ENCODE measurements around the gene C14orf180.
"Not testable (repeated sequence)": the region's sequence is repeated elsewhere in the genome, so short reads cannot be mapped to it uniquely, and the experiment has no call there.

The C14orf180 gene

GRCh38 chr14:104624939-104625338 is 45.4 kb downstream of the C14orf180 start:
- DNase-seq: no peak

GRCh38 chr14:104632781-104633180 is 53.2 kb downstream of the C14orf180 start:
- DNase-seq: no peak

- no peak for DNase-seq
Measured at GRCh38 chr14:104633276-104634137, 53.9 kb downstream of the C14orf180 start.

- DNase-seq: no peak
Measured at GRCh38 chr14:104634138-104634760, 54.7 kb downstream of the C14orf180 start.

GRCh38 chr14:104634886-104635570 is 55.5 kb downstream of the C14orf180 start:
- DNase-seq: no peak

GRCh38 chr14:104635717-104636116 is 56.2 kb downstream of the C14orf180 start:
- no peak for DNase-seq

GRCh38 chr14:104636131-104636530 is 56.6 kb downstream of the C14orf180 start:
- no peak for DNase-seq

GRCh38 chr14:104636846-104637545 is 57.4 kb downstream of the C14orf180 start:
- DNase-seq: not testable (repeated sequence)

GRCh38 chr14:104637546-104638003 is 58.0 kb downstream of the C14orf180 start:
- no peak for DNase-seq

- DNase-seq: no peak
Measured at GRCh38 chr14:104638190-104638589, 58.6 kb downstream of the C14orf180 start.

- DNase-seq: no peak
Measured at GRCh38 chr14:104638927-104639450, 59.4 kb downstream of the C14orf180 start.

- peak; percentile 13 for DNase-seq
Measured at GRCh38 chr14:104639471-104639870, 59.9 kb downstream of the C14orf180 start.

Measured in eye (tissue), 1 donor.